GM12878 (cell line): ENCODE data around the gene LSAMP.

Source experiments
- CEBPB ChIP-seq, 2 experiments: fragments of 150-350 bp in 1 of 2; IDR thresholded peaks; 2 replicates each; pipeline ENCODE4 v1.6.1; 2012 to 2014; ENCODE audit warnings: low read depth in 2 of 2, low read length in 2 of 2, borderline replicate concordance in 1 of 2, inconsistent platforms in 1 of 2
- CHD2 ChIP-seq: IDR thresholded peaks from 2 replicates; pipeline ENCODE4 v1.6.1; 2011; ENCODE audit warnings: low read depth, low read length, improper control_type of control experiment, borderline replicate concordance
- CTCF ChIP-seq, 3 experiments: IDR thresholded peaks in 2 of 3; conservative IDR thresholded peaks in 1 of 3; 2 replicates each; pipeline ENCODE4 v1.5.1; 2011; ENCODE audit warnings: low read depth in 3 of 3, low read length in 3 of 3, mild to moderate bottlenecking in 3 of 3, control low read depth in 2 of 3, moderate library complexity in 2 of 3, inconsistent platforms in 1 of 3, mixed read lengths in 1 of 3; ENCODE audit not compliant: control insufficient read depth in 2 of 3, insufficient read depth in 1 of 3; ENCODE audit errors: extremely low read depth in 1 of 3
- EZH2 ChIP-seq: IDR thresholded peaks from 2 replicates; pipeline ENCODE4 v1.6.1; 2012; ENCODE audit warnings: low read depth, mild to moderate bottlenecking, control low read depth, inconsistent platforms, low read length, borderline replicate concordance; ENCODE audit not compliant: control insufficient read depth
- FOXK2 ChIP-seq: fragments of 450-650 bp; IDR thresholded peaks from 2 replicates; pipeline ENCODE4 v1.6.1; 2017; ENCODE audit warnings: mild to moderate bottlenecking, moderate library complexity
- NR2F1 ChIP-seq: fragments of 450-650 bp; conservative IDR thresholded peaks from 2 replicates; pipeline ENCODE4 v1.6.1; 2017; ENCODE audit warnings: mild to moderate bottlenecking
- POLR2A ChIP-seq: IDR thresholded peaks from 2 replicates; pipeline ENCODE4 v1.6.1; 2011; ENCODE audit warnings: low read depth, mild to moderate bottlenecking, low read length
- POLR2AphosphoS5 ChIP-seq: IDR thresholded peaks from 2 replicates; pipeline ENCODE4 v1.6.1; 2011; ENCODE audit warnings: mild to moderate bottlenecking, low read length, inconsistent platforms
- RAD21 ChIP-seq: IDR thresholded peaks from 2 replicates; pipeline ENCODE4 v1.6.1; 2011; ENCODE audit warnings: mild to moderate bottlenecking, low read depth, low read length, moderate library complexity; ENCODE audit not compliant: insufficient read depth
- RCOR1 ChIP-seq: conservative IDR thresholded peaks from 2 replicates; pipeline ENCODE4 v1.6.1; 2012; ENCODE audit warnings: low read depth, low read length, improper control_type of control experiment
- TBL1XR1 ChIP-seq: IDR thresholded peaks from 2 replicates; pipeline ENCODE4 v1.6.1; 2012; ENCODE audit warnings: low read depth, low read length, improper control_type of control experiment
- TCF12 ChIP-seq: IDR thresholded peaks from 2 replicates; pipeline ENCODE4 v1.6.1; 2011; ENCODE audit warnings: low read depth, mild to moderate bottlenecking, low read length
- TCF7 ChIP-seq: IDR thresholded peaks from 2 replicates; pipeline ENCODE4 v1.6.1; 2014; ENCODE audit warnings: antibody characterized with exemption, borderline replicate concordance
- YY1 ChIP-seq: IDR thresholded peaks from 2 replicates; pipeline ENCODE4 v1.6.1; 2011; ENCODE audit warnings: low read depth, mild to moderate bottlenecking, low read length

GRCh38 chr3:116247605-116248004 is 197.7 kb downstream of the LSAMP start:
- no peak for TF ChIP-seq POLR2A
- TF ChIP-seq NR2F1 = no peak
- TF ChIP-seq EZH2 = no peak
- TF ChIP-seq CTCF (IDR thresholded peaks at IDR 0.05 in 2 of 3, conservative IDR thresholded peaks at IDR 0.05 in 1 of 3; ENCODE audit: control insufficient read depth in 2 of 3, extremely low read depth in 1 of 3, insufficient read depth in 1 of 3, low read depth in 3 of 3, low read length in 3 of 3) = no peak
- no peak for TF ChIP-seq CEBPB (IDR thresholded peaks at IDR 0.05; ENCODE audit: borderline replicate concordance in 1 of 2, low read depth in 2 of 2, low read length in 2 of 2)
- no peak for TF ChIP-seq TCF12
- TF ChIP-seq TBL1XR1 = no peak
- no peak for TF ChIP-seq FOXK2
- no peak for TF ChIP-seq TCF7
- no peak for TF ChIP-seq CHD2
- TF ChIP-seq RCOR1 = no peak
- TF ChIP-seq YY1 = no peak
- no peak for TF ChIP-seq RAD21
- TF ChIP-seq POLR2AphosphoS5 = no peak
